ENCODE measurements around the gene TPP1. TPM values are rescaled to one million over a fixed set of nuclear protein-coding genes. Genes with fewer than 3 reads are reported as not detected.
A peak's percentile ranks its signal among the peaks of the same experiment; 100 is the strongest.

TPP1 gene
- total RNA-seq, 1 donor from 2014 or later = 100 TPM

GRCh38 chr11:6602096-6602940 is 16.9 kb downstream of the TPP1 start:
- DNase-seq (ENCODE audit: low spot score) (no peak), ATAC-seq (no peak)
- intact Hi-C loops (cut with DNase I) = no loop called here

DNA sequence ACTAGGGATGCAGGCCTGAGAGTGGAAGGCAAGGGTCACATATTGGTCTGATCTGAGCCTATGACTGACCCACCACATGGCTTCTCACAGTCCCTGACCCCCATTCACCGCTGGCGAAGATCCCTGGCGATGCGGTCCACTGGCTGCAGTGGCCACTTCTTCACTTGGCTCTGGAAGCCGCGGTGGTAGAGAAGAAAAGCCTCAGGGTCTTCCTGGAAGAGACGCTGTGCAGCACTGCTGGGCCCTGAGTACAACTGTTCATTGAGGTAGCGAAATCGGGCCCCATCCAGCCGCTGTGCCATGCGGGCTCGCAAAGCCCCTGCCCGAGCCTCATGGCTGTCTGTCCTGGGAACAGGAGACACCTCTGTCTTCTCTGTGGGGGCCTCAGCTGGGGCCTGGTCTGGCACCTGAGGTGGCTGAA is 18.2 kb downstream of the TPP1 start:
- no peak for DNase-seq (ENCODE audit: low spot score)
- ATAC-seq = no peak
- intact Hi-C loops (cut with DNase I) = no loop called here

GRCh38 chr11:6599881-6600390 is 19.3 kb downstream of the TPP1 start:
- ATAC-seq (no peak), DNase-seq (ENCODE audit: low spot score) (no peak)
- intact Hi-C loops (cut with DNase I) = no loop called here

GRCh38 chr11:6599449-6599848 is 19.8 kb downstream of the TPP1 start:
- DNase-seq (ENCODE audit: low spot score) (no peak), ATAC-seq (no peak)
- intact Hi-C loops (cut with DNase I) = no loop called here

DNA sequence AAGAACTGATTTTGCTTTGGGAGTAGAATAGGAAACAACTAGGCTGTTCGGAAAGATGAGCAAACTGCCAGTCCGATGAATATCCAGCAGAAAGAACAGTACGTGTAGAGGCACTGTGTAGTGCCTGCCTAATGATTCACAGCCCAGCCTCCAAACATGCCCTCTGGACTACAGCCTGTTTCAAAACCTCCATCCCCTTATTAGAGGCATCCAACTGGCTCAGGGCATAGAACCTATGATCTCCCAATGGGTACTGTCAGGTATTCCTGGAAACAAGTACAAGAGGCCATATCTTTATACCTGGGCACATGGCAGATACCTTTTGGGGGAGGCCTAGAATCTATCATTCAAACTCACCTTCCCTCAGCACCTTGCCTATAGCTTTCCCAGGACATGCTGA is 20.7 kb downstream of the TPP1 start:
- ATAC-seq = no peak
- intact Hi-C loops (cut with DNase I) = no loop called here
- DNase-seq (ENCODE audit: low spot score) = no peak

GRCh38 chr11:6596239-6596877 is 22.9 kb downstream of the TPP1 start:
- ATAC-seq (peak; percentile 85), DNase-seq (ENCODE audit: low spot score) (no peak)
- intact Hi-C loops (cut with DNase I) = no loop called here

DNA sequence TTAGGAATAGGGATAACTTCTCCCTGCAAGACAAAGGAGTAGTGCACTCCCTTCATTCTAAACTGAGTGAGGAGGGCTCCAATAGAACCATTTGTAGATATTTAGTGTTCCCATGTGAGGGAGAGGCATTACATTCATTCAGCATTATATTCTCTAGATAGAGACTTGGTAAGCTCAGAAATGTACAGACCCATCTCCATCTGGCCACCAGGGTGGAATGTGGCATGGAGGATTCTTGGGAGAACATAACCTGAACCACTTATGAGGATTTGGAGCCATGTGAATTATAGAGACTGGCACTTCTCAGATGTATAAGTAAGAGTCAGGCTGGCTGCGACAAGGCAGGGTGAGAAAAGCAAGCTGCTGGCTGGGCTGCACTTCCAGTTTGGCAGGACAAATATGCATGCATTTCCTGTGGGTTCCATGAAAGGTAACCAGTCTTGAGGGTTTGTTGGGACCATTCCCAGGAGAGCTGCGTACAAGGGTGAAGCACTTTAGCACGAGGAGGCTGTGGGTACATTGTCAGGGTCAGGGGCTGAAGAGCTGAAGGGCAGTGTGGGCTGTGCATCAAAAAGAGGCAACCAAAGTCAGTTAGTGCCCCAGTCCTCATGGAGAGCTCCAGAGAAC is 25.0 kb downstream of the TPP1 start:
- no peak for DNase-seq (ENCODE audit: low spot score)
- no peak for ATAC-seq
- intact Hi-C loops (cut with DNase I) = no loop called here

DNA sequence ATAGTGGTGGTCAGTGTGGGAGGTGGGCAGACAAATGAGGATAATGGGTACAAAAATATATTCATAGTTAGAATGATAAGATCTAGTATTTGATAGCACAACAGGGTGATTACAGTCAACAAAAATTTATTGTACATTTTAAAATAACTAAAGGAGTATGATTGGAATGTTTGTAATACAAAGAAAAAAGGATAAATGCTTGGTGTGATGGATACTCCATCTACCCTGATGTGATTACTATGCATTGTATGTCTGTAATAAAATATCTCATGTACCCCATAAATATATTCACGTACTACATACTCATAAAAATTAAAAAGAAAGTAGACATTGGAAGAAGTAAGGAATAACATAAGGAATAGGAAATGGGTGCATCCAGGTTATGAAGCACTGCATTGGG is 31.2 kb downstream of the TPP1 start:
- DNase-seq (ENCODE audit: low spot score) = no peak
- ATAC-seq = no peak
- intact Hi-C loops (cut with DNase I) = no loop called here

DNA sequence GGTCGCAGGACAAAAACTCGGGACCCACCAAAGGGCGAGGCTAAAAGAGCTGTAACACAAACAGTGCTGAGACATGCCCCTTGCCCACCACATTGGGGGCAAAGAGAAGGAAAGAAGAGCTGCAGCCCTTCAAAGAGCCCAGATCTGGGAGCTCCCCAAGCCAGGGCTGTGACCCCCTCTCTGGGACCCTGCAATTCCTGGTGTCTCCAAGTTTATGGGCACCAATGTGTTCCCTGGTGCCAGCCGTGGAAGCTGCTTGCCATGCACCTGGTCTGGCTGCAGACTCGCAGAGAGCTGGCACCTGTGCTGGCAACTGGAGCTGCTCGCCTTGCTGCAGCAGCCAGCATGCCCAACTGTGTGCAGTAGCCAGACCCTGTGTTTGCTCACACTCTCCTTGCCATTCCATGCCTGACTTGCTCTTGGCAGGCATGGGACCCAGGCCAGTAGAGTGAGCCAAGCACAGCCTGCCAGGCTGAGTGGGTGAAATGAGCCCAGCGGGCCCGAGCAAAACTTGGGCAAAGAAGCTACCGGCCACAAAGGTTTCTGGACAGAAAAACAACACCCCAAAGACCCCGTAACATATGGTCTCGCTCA is 31.8 kb downstream of the TPP1 start:
- intact Hi-C loops (cut with DNase I) = no loop called here
- ATAC-seq (no peak), DNase-seq (ENCODE audit: low spot score) (no peak)

DNA sequence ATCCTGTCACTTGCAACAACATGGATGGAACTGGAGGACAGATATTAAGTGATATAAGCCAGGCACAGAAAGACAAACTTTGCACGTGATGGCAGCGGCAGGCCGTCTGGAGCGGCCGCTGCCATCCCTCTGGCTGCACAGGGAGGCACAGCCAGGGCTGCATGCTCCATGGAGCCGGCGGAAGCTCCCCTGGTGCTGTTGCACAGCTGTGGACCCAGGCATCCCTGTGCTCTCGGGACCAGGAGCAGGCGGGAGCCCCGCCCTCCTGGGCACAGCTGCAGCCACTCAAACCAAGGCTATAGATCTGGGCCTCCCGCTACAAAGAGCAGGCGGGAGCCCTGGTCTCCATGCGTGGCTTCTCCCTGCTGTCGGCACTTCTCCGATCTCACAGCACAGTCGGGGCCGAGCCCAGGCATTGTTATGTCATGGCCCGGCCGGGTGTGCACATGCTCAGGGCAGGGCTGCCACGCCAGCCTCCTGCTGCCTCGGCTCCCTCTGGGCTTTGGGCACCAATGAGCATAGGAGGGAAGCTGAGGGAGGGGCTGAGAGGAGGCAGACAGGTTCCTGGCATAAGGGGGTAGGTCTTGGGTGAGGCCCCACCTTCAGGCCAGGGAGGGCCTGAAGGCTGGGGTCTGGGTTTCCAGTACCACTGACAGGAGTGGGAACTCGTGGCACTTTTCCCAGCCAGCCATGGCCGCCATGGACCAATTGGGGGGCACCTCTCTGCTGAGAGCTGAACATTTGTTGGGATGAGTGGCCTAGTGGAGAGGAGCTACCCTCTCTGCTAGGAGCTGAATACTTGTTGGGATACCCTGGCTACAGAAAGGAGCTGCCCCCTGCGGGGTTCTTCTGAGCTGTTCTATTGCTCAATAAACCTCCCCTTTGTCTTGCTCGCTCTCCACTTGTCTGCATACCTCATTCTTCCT is 32.5 kb downstream of the TPP1 start:
- intact Hi-C loops (cut with DNase I) = no loop called here
- peak; percentile 41 for ATAC-seq
- no peak for DNase-seq (ENCODE audit: low spot score)

DNA sequence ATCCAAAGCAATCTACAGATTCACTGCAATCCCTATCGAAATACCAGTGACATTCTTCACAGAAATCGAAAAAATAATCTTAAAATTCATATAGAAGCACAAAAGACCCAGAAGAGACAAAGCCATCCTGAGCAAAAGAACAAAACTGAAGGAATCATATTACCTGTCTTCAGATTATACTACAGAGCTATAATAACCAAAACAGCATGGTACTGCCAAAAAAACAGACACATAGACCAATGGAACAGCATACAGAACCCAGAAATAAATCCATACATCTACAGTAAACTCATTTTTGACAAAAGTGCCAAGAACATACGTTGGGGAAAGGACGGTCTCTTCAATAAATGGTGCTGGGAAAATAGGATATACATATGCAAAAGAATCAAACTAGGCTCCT is 34.7 kb downstream of the TPP1 start:
- intact Hi-C loops (cut with DNase I) = no loop called here
- ATAC-seq = no peak
- no peak for DNase-seq (ENCODE audit: low spot score)

DNA sequence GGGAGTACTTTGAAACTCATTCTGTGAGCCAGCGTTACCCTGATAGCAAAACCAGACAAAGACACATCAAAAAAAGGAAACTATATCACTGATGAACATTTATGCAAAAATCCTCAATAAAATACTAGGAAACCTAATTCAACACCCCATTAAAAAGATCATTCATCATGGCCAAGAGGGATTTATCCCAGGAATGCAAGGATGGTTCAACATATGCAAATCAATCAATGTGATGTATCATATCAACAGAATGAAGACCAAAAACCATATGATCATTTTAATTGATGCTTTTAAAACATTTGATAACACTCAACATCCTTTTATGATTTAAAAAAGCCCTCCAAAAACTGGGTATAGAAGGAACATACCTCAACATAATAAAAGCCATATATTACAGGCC is 35.6 kb downstream of the TPP1 start:
- DNase-seq (ENCODE audit: low spot score) (no peak), ATAC-seq (no peak)
- intact Hi-C loops (cut with DNase I) = no loop called here

GRCh38 chr11:6579681-6580080 is 39.5 kb downstream of the TPP1 start:
- no peak for ATAC-seq
- intact Hi-C loops (cut with DNase I) = no loop called here
- DNase-seq (ENCODE audit: low spot score) = no peak

DNA sequence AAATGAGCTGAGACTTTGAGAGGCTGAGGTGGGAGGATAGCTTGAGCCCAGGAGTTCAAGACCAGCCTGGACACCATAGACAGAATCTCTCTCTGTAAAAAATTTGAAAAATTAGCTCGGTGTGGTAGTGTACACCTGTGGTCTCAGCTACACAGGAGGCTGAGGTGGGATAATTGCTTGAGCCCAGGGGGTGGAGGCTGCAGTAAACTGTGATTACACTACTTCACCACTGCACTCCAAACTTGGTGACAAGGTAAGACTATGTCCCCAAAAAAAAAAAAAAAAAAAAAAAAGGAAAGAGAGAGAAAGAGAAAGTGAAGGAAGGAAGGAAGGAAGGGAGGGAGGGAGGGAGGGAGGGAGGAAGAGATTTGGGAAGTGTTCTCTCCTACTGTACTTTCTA is 41.1 kb downstream of the TPP1 start:
- ATAC-seq (no peak), DNase-seq (ENCODE audit: low spot score) (no peak)
- intact Hi-C loops (cut with DNase I) = no loop called here

DNA sequence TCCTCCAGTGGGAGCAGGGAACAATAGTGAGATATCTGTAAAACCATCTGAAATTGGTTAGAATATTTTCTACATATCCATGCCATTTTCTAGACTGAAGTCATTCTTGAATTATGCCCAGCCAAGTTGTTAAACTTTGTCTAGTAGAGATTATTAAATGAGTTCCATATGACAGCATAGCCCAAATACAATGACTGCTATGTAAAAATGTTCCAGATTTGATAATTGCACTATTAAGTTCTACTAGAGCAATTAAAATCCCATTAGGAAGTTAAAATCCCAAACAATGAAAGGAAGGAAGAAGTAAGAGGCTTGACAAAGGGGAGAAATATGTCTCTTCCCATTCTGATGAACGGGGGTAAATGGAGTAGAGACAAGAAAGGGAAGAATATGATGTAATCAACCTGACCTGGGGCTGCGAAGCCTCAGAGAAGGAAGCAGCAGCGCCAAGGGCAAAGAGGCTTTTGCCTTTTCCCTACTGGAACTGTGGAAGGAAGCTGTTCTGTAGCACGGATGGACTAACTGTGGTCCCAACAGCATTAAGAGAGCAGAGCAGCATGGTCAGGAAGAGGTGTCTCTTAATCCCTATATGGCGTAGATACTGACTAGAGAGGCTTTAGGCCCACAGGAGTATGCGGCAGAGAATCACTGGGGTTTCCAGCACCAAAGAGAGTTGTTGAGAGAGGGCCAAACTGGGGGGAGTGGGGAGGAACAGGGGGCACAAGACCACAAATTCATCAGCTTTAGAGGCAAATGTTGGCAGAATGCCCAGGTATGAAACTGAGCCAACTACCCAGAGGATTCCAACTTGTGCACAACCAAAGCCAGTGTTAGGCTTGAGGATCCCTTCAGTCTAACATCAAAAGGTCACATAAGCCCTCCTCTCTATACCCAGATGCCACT is 42.5 kb downstream of the TPP1 start:
- DNase-seq (ENCODE audit: low spot score) = peak; percentile 78
- intact Hi-C loops (cut with DNase I) = no loop called here
- peak; percentile 88 for ATAC-seq

- intact Hi-C loops (cut with DNase I) = no loop called here
- no peak for DNase-seq (ENCODE audit: low spot score)
- no peak for ATAC-seq
Observed at GRCh38 chr11:6574816-6575715, 44.2 kb downstream of the TPP1 start.

- no peak for DNase-seq (ENCODE audit: low spot score)
- no peak for ATAC-seq
- intact Hi-C loops (cut with DNase I) = no loop called here
Observed at GRCh38 chr11:6572215-6572614, 47.0 kb downstream of the TPP1 start.
